Measurements from ENCODE around the gene B3GNT5.

DNA sequence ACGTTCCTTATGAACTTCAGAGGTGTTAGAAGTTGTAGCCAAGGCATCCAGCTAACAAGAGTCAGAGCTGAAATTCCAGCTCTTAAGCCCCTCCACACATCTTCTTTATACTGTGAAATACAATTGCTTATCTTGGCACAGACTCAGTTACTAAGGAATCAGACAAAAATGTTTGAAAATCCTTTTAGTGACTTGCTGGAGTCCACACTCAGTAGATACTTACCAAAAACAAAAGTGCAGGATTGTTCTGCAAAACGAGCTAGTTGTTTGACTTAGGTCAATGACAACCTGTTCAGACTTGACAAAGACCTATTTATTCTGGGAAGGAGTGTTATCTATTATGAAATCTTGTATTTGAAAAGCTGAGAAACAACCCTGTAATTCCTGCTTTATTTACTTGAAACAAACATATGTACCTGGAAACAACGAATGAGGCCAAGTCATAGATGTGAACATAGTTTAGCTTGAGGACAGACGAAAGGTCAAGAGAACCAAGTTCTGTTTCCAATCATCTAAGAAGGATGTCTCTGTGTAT is 38.5 kb downstream of the B3GNT5 start:
- TF ChIP-seq, protein P1, sequence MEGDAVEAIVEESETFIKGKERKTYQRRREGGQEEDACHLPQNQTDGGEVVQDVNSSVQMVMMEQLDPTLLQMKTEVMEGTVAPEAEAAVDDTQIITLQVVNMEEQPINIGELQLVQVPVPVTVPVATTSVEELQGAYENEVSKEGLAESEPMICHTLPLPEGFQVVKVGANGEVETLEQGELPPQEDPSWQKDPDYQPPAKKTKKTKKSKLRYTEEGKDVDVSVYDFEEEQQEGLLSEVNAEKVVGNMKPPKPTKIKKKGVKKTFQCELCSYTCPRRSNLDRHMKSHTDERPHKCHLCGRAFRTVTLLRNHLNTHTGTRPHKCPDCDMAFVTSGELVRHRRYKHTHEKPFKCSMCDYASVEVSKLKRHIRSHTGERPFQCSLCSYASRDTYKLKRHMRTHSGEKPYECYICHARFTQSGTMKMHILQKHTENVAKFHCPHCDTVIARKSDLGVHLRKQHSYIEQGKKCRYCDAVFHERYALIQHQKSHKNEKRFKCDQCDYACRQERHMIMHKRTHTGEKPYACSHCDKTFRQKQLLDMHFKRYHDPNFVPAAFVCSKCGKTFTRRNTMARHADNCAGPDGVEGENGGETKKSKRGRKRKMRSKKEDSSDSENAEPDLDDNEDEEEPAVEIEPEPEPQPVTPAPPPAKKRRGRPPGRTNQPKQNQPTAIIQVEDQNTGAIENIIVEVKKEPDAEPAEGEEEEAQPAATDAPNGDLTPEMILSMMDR (IDR thresholded peaks at IDR 0.05; ENCODE audit: low read depth, low read length, poor library complexity, severe bottlenecking): no peak
- no peak for TF ChIP-seq EZH2phosphoT487 (IDR thresholded peaks at IDR 0.05; ENCODE audit: borderline replicate concordance, low read length)
